H1 (cell line): ENCODE results near the gene ECI1. TPM values are rescaled to one million over a fixed set of nuclear protein-coding genes. Genes with fewer than 3 reads are reported as not detected.

ENCODE experiments used
- CTCF ChIA-PET: fragments of 300-600 bp; sonication (Branson Sonifier 250); formaldehyde crosslinking; loops from one replicate; lab custom pipeline; 2021; ENCODE audit not compliant: partially characterized antibody; lab: Charles Lee
- POLR2A ChIA-PET: fragments of 300-600 bp; sonication (Branson Sonifier 250); formaldehyde crosslinking; loops from one replicate; lab custom pipeline; 2021; ENCODE audit warnings: inconsistent platforms; ENCODE audit not compliant: partially characterized antibody; lab: Charles Lee
- DNase-seq, 2 experiments: peaks; one replicate each; pipeline versions ENCODE4 v3.0.0 to v3.0.0-alpha.2; 2010 to 2022; ENCODE audit warnings: low spot score in 2 of 2, low read depth in 1 of 2, mixed read lengths in 1 of 2
- FAIRE-seq: peaks from 2 replicates; lab custom pipeline; 2011; peaks lifted over from hg19 to GRCh38; lab: Jason Lieb, UNC
- H2AFZ ChIP-seq: 2 replicates; pipeline ENCODE4 v1.8.1; 2012; ENCODE audit warnings: low read length, inconsistent platforms
- H2AK5ac ChIP-seq: 2 replicates; pipeline ENCODE4 v1.6.1; 2013; ENCODE audit warnings: low read depth, low read length
- H2BK120ac ChIP-seq: replicated peaks from 2 replicates; pipeline ENCODE3; 2013; ENCODE audit warnings: low read depth, low read length, inconsistent platforms
- H2BK12ac ChIP-seq: 2 replicates; pipeline ENCODE4 v1.6.1; 2013; ENCODE audit warnings: low read depth, low read length
- H2BK15ac ChIP-seq: 2 replicates; pipeline ENCODE4 v1.6.1; 2013; ENCODE audit warnings: low read length
- H2BK20ac ChIP-seq: 2 replicates; pipeline ENCODE4 v1.6.1; 2013; ENCODE audit warnings: low read length
- H2BK5ac ChIP-seq: 2 replicates; pipeline ENCODE4 v1.6.1; 2013; ENCODE audit warnings: low read depth, low read length
- H3K14ac ChIP-seq: 2 replicates; pipeline ENCODE4 v1.6.1; 2013; ENCODE audit warnings: inconsistent platforms; ENCODE audit not compliant: insufficient read length
- H3K18ac ChIP-seq: 2 replicates; pipeline ENCODE4 v1.6.1; 2013; ENCODE audit warnings: low read length; ENCODE audit errors: extremely low read depth
- H3K23ac ChIP-seq: 2 replicates; pipeline ENCODE4 v1.6.1; 2013; ENCODE audit warnings: inconsistent platforms; ENCODE audit not compliant: insufficient read length
- H3K23me2 ChIP-seq: 2 replicates; pipeline ENCODE4 v1.6.1; 2013; ENCODE audit warnings: low read depth, low read length
- H3K27ac ChIP-seq: 2 replicates; pipeline ENCODE4 v1.6.1; 2011; ENCODE audit warnings: low read depth, low read length, inconsistent platforms
- H3K27me3 ChIP-seq, 4 experiments: replicated peaks in 1 of 4; 1 replicate in 1 of 4; 2 replicates in 3 of 4; pipeline versions ENCODE4 v1.6.1 to v1.8.1; 2011 to 2013; ENCODE audit warnings: low read length in 3 of 4, mild to moderate bottlenecking in 3 of 4, inconsistent platforms in 2 of 4, mixed read lengths in 2 of 4, moderate library complexity in 1 of 4; ENCODE audit not compliant: control insufficient read depth in 3 of 4, insufficient read depth in 3 of 4; ENCODE audit errors: extremely low read depth in 1 of 4
- H3K36me3 ChIP-seq, 4 experiments: 2 replicates each; pipeline versions ENCODE4 v1.6.1 to v1.8.1; 2011 to 2013; ENCODE audit warnings: mild to moderate bottlenecking in 4 of 4, low read length in 3 of 4, moderate library complexity in 2 of 4, control low read depth in 1 of 4, inconsistent platforms in 1 of 4; ENCODE audit not compliant: insufficient read depth in 4 of 4, control insufficient read depth in 2 of 4
- H3K4ac ChIP-seq: replicated peaks from 2 replicates; pipeline ENCODE3; 2013; ENCODE audit warnings: low read length, low read depth, mixed read lengths, inconsistent platforms; ENCODE audit not compliant: insufficient read length
- H3K4me1 ChIP-seq, 4 experiments: replicated peaks in 1 of 4; 1 replicate in 1 of 4; 2 replicates in 3 of 4; pipeline versions ENCODE4 v1.6.1 to v1.8.1; 2011 to 2013; ENCODE audit warnings: low read length in 3 of 4, inconsistent platforms in 2 of 4, mixed read lengths in 1 of 4; ENCODE audit not compliant: insufficient read depth in 4 of 4, control insufficient read depth in 3 of 4
- H3K4me2 ChIP-seq, 2 experiments: 2 replicates each; pipeline versions ENCODE4 v1.6.1 to v1.8.1; 2011 to 2013; ENCODE audit warnings: low read depth in 2 of 2, low read length in 2 of 2, control low read depth in 1 of 2, inconsistent platforms in 1 of 2, mild to moderate bottlenecking in 1 of 2; ENCODE audit not compliant: insufficient read depth in 1 of 2
- H3K4me3 ChIP-seq, 4 experiments: fragments of 200-600, 300-600 bp in 1 of 4; sonication (generic), shearing (Covaris generic), sonication (Bioruptor Twin) in 1 of 4; 2 replicates each; pipeline versions ENCODE4 v1.5.1 to v1.8.1; 2011 to 2016; ENCODE audit warnings: low read length in 4 of 4, low read depth in 3 of 4, control low read depth in 2 of 4, inconsistent platforms in 2 of 4, mild to moderate bottlenecking in 2 of 4, mixed read lengths in 1 of 4, moderate library complexity in 1 of 4; ENCODE audit not compliant: insufficient read depth in 2 of 4; ENCODE audit errors: extremely low read depth in 1 of 4
- H3K56ac ChIP-seq: replicated peaks from 2 replicates; pipeline ENCODE3; 2013; ENCODE audit warnings: low read depth, mild to moderate bottlenecking, mixed read lengths, low read length, inconsistent platforms; ENCODE audit not compliant: insufficient read length
- H3K79me1 ChIP-seq: 2 replicates; pipeline ENCODE4 v1.6.1; 2013; ENCODE audit warnings: low read depth, low read length, control low read depth
- H3K79me2 ChIP-seq, 2 experiments: 2 replicates each; pipeline versions ENCODE4 v1.6.1 to v1.8.1; 2012 to 2013; ENCODE audit warnings: low read length in 2 of 2, mild to moderate bottlenecking in 2 of 2, inconsistent platforms in 1 of 2; ENCODE audit not compliant: insufficient read depth in 2 of 2, control insufficient read depth in 1 of 2
- H3K9ac ChIP-seq, 4 experiments: replicated peaks in 1 of 4; 1 replicate in 1 of 4; 2 replicates in 3 of 4; pipeline versions ENCODE4 v1.6.1 to v1.8.1; 2011 to 2013; ENCODE audit warnings: low read depth in 3 of 4, low read length in 3 of 4, control low read depth in 2 of 4, mild to moderate bottlenecking in 2 of 4, moderate library complexity in 2 of 4, inconsistent platforms in 1 of 4; ENCODE audit errors: extremely low read depth in 1 of 4
- H3K9me3 ChIP-seq, 2 experiments: 2 replicates each; pipeline versions ENCODE4 v1.6.1 to v1.8.1; 2012 to 2013; ENCODE audit warnings: mild to moderate bottlenecking in 2 of 2, moderate library complexity in 2 of 2, control low read depth in 1 of 2, inconsistent platforms in 1 of 2, low read depth in 1 of 2, low read length in 1 of 2, mixed read lengths in 1 of 2; ENCODE audit not compliant: insufficient read depth in 2 of 2
- H4K20me1 ChIP-seq, 2 experiments: replicated peaks in 1 of 2; 2 replicates each; pipeline versions ENCODE3 to v1.8.1; 2011 to 2013; ENCODE audit warnings: inconsistent platforms in 2 of 2, low read length in 2 of 2, mild to moderate bottlenecking in 1 of 2; ENCODE audit not compliant: insufficient read depth in 2 of 2, control insufficient read depth in 1 of 2
- H4K5ac ChIP-seq: 2 replicates; pipeline ENCODE4 v1.6.1; 2013; ENCODE audit warnings: low read length, low read depth, mixed read lengths, inconsistent platforms; ENCODE audit not compliant: insufficient read length
- H4K8ac ChIP-seq: 2 replicates; pipeline ENCODE4 v1.8.0; 2013; ENCODE audit warnings: mild to moderate bottlenecking, moderate library complexity, low read length, inconsistent platforms; ENCODE audit not compliant: insufficient read depth; ENCODE audit errors: extremely low read depth
- H4K91ac ChIP-seq: replicated peaks from 2 replicates; pipeline ENCODE3; 2013; ENCODE audit warnings: low read length, mixed read lengths, inconsistent platforms; ENCODE audit not compliant: insufficient read length
- CBX5 ChIP-seq: fragments of 300-800, 300-1000 bp; sonication (generic); IDR thresholded peaks from 2 replicates; pipeline ENCODE4 v1.7.1; 2016; ENCODE audit warnings: antibody characterized with exemption, low read length, low read depth
- CTBP2 ChIP-seq: IDR thresholded peaks from 2 replicates; pipeline ENCODE4 v1.7.0; 2011; ENCODE audit warnings: borderline replicate concordance, mild to moderate bottlenecking, moderate library complexity, mixed read lengths, low read length; ENCODE audit not compliant: insufficient read depth, insufficient read length
- EP300 ChIP-seq, 2 experiments: IDR thresholded peaks; 1 replicate in 1 of 2; 2 replicates in 1 of 2; pipeline ENCODE4 v1.6.1; 2011 to 2012; ENCODE audit warnings: low read depth in 2 of 2, low read length in 2 of 2, mild to moderate bottlenecking in 2 of 2, borderline replicate concordance in 1 of 2, inconsistent platforms in 1 of 2, moderate library complexity in 1 of 2
- PHF8 ChIP-seq: fragments of 200-600 bp; sonication (generic); conservative IDR thresholded peaks from 2 replicates; pipeline ENCODE4 v1.7.1; 2012; ENCODE audit warnings: low read depth, mild to moderate bottlenecking, inconsistent platforms, low read length, moderate library complexity
- RAD21 ChIP-seq, 2 experiments: IDR thresholded peaks in 1 of 2; conservative IDR thresholded peaks in 1 of 2; 2 replicates each; pipeline ENCODE4 v1.6.1; 2011; ENCODE audit warnings: low read depth in 2 of 2, low read length in 2 of 2, improper control_type of control experiment in 1 of 2, inconsistent platforms in 1 of 2, mild to moderate bottlenecking in 1 of 2, moderate library complexity in 1 of 2
- WGBS, 2 experiments: shearing (Covaris generic) in 1 of 2; methylation state at CpG; one replicate each; pipeline versions ENCODE4 v1.1.6 to v1.1.7; 2013 to 2015; ENCODE audit warnings: low lambda C conversion rate in 2 of 2, mixed read lengths in 2 of 2, inconsistent platforms in 1 of 2, low coverage in 1 of 2, missing lambda C conversion rate in 1 of 2; ENCODE audit not compliant: insufficient replicate concordance in 2 of 2, insufficient coverage in 1 of 2, insufficient read length in 1 of 2; ENCODE audit errors: extremely low coverage in 1 of 2, missing lambda C conversion rate in 1 of 2; 5-methylcytosine and 5-hydroxymethylcytosine counted together
- polyA plus RNA-seq, 7 experiments: library from polyadenylated mRNA; depleted of rRNA in 3 of 7; stranded (reverse) in 5 of 7; unstranded in 2 of 7; fragments of >200 nt in 5 of 7; fragments of 200-250 nt in 2 of 7; gene quantifications; 1 replicate in 5 of 7; 2 replicates in 1 of 7; 4 replicates in 1 of 7; pipeline versions ENCODE4 v1.2.1 to v1.2.3, GENCODE V29; 2011 to 2013; ENCODE audit warnings: missing spikeins in 2 of 7, mixed read lengths in 2 of 7
- total RNA-seq: library from RNA; stranded (reverse); fragmentation: NEBNext Ultra II Directional; extraction: Animal tissue kit (Norgen Biotek cat#: 25700); gene quantifications from 2 replicates; pipeline ENCODE4 v1.2.1, GENCODE V29; 2021

Gene ECI1
- total and polyA plus RNA-seq, 2 of the 8 experiments (the other 6 are each of a cell fraction or from before 2014, with no cell fraction given): 79.5 to 151 TPM

GRCh38 chr16:2223942-2224486 is 27.4 kb downstream of the ECI1 start:
- no peak for DNase-seq
- Histone ChIP-seq H3K18ac (no peak overlapping the region), H3K9ac (peak overlapping the region; percentile 80 to 91 (median 84)), H3K4me3 (peak overlapping the region; percentile 67 to 93 (median 80)), H3K79me1 (peaks cover 3% of the 10 kb centered on the region; the same call in 1 of the 2 replicates), H3K4me2 (peak overlapping the region; percentile 60 to 72), H3K4me1 (no peaks in the 10 kb centered on the region), H3K27me3 (no peaks in the 10 kb centered on the region), H3K14ac (no peak overlapping the region), H3K9me3 (no peaks in the 10 kb centered on the region), H3K79me2 (peaks cover 3 to 29% of the 10 kb centered on the region in 2 experiments; a peak in 2 of 4 replicates), H4K5ac (peak overlapping the region; percentile 19), H2AK5ac (no peak overlapping the region), H2BK12ac (no peak overlapping the region), H2BK20ac (no peak overlapping the region), H2AFZ (no peak overlapping the region), H3K27ac (peak overlapping the region; percentile 77; the same call in 1 of the 2 replicates), H3K4ac (no peak overlapping the region), H4K91ac (no peak overlapping the region), H3K56ac (peak overlapping the region; percentile 46), H4K8ac (peak overlapping the region; percentile 90), H3K36me3 (peaks cover 0 to 6% (median 0%) of the 10 kb centered on the region in 4 experiments; a peak in 1 of 8 replicates), H4K20me1 (peaks cover 7 to 11% of the 10 kb centered on the region in 2 experiments), H2BK5ac (no peak overlapping the region), H2BK120ac (no peak overlapping the region), H2BK15ac (no peak overlapping the region), H3K23ac (no peak overlapping the region), H3K23me2 (no peaks in the 10 kb centered on the region)
- WGBS, 2 experiments: 15% methylated on average over 22 of the region's 22 CpGs; no CpG with 5 or more reads in 1 of the 2 experiments
- no peak for FAIRE-seq
- POLR2A ChIA-PET: interaction anchor here (1.0 to 5.3 kb wide), 10 partner anchors 9 to 77 kb away, joined by 3 to 44 read pairs (median 8); partner anchors contain the start of genes BRICD5, DNASE1L2, ECI1 and PGP
- CTCF ChIA-PET: interaction anchor here (1.0 kb wide), 1 partner anchor 29 kb away, joined by 3 read pairs; no protein-coding TSS in a partner anchor
- TF ChIP-seq PHF8: peak; percentile 47; the same call in 1 of the 2 replicates
- no peak for TF ChIP-seq CTBP2
- no peak for TF ChIP-seq EP300 (IDR thresholded peaks at IDR 0.05; ENCODE audit: borderline replicate concordance in 1 of 2, low read depth in 2 of 2, low read length in 2 of 2)
- TF ChIP-seq CBX5: no peak
- peak; percentile 7 to 12; a peak in 1 of 4 replicates for TF ChIP-seq RAD21 (IDR thresholded peaks at IDR 0.05 in 1 of 2, conservative IDR thresholded peaks at IDR 0.05 in 1 of 2; ENCODE audit: low read depth in 2 of 2, low read length in 2 of 2)
